OCI-LY1 (cell line): Measurements from ENCODE around the gene MFNG.

ENCODE experiments used
- EZH2 ChIP-seq: fragments of 200-600 bp; sonication (generic), shearing (Covaris generic); IDR thresholded peaks from 2 replicates; pipeline ENCODE4 v1.8.0; 2017; ENCODE audit warnings: borderline replicate concordance, mixed run types, mild to moderate bottlenecking, antibody characterized with exemption, low read length, moderate library complexity, mixed read lengths
- TF ChIP-seq, protein P1 (sequence below): fragments of 200-600 bp; sonication (generic), shearing (Covaris generic); IDR thresholded peaks from 2 replicates; pipeline ENCODE4 v1.5.1; 2017; ENCODE audit warnings: mild to moderate bottlenecking, antibody characterized with exemption, low read length, moderate library complexity, mixed read lengths

- TF ChIP-seq, protein P1, sequence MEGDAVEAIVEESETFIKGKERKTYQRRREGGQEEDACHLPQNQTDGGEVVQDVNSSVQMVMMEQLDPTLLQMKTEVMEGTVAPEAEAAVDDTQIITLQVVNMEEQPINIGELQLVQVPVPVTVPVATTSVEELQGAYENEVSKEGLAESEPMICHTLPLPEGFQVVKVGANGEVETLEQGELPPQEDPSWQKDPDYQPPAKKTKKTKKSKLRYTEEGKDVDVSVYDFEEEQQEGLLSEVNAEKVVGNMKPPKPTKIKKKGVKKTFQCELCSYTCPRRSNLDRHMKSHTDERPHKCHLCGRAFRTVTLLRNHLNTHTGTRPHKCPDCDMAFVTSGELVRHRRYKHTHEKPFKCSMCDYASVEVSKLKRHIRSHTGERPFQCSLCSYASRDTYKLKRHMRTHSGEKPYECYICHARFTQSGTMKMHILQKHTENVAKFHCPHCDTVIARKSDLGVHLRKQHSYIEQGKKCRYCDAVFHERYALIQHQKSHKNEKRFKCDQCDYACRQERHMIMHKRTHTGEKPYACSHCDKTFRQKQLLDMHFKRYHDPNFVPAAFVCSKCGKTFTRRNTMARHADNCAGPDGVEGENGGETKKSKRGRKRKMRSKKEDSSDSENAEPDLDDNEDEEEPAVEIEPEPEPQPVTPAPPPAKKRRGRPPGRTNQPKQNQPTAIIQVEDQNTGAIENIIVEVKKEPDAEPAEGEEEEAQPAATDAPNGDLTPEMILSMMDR, result no peak
- TF ChIP-seq EZH2, result no peak
Observed at GRCh38 chr22:37427135-37427710, 59.0 kb downstream of the MFNG start, which contains the start of gene ELFN2.
